GM18858 (cell line): ENCODE data around the gene PPIH.
"Not testable (repeated sequence)": the region's sequence is repeated elsewhere in the genome, so short reads cannot be mapped to it uniquely, and the experiment has no call there.

Experiments used
- ATAC-seq: cut with Tn5 transposase; IDR thresholded peaks from one replicate; pipeline ENCODE4 v1.9.1; 2021; ENCODE audit not compliant: unreplicated experiment

The PPIH gene

GRCh38 chr1:42681741-42682483 is 23.7 kb downstream of the PPIH start, which contains the start of gene YBX1:
Gene YBX1 (plus strand): TSS chr1:42682418. CDS start chr1:42682566, 148 bp downstream.
- peak; percentile 85 for ATAC-seq

- not testable (repeated sequence) for ATAC-seq
Observed at GRCh38 chr1:42682484-42682738, 24.2 kb downstream of the PPIH start.

GRCh38 chr1:42682739-42683531 is 24.7 kb downstream of the PPIH start:
- no peak for ATAC-seq

- no peak for ATAC-seq
Observed at GRCh38 chr1:42684139-42684538, 25.9 kb downstream of the PPIH start.

GRCh38 chr1:42686418-42686817 is 28.2 kb downstream of the PPIH start:
- ATAC-seq = no peak

GRCh38 chr1:42689912-42690311 is 31.7 kb downstream of the PPIH start:
- ATAC-seq = no peak

- no peak for ATAC-seq
Observed at GRCh38 chr1:42690477-42691156, 32.4 kb downstream of the PPIH start.

GRCh38 chr1:42691157-42691498 is 32.9 kb downstream of the PPIH start:
- no peak for ATAC-seq

GRCh38 chr1:42692461-42692860 is 34.2 kb downstream of the PPIH start:
- ATAC-seq = no peak

GRCh38 chr1:42692911-42693310 is 34.7 kb downstream of the PPIH start:
- no peak for ATAC-seq

GRCh38 chr1:42698081-42698813 is 40.0 kb downstream of the PPIH start:
- ATAC-seq = no peak

GRCh38 chr1:42700006-42700405 is 41.8 kb downstream of the PPIH start:
- no peak for ATAC-seq

GRCh38 chr1:42703888-42704464 is 45.8 kb downstream of the PPIH start:
- no peak for ATAC-seq

- ATAC-seq = not testable (repeated sequence)
Observed at GRCh38 chr1:42712808-42713207, 54.6 kb downstream of the PPIH start.

- ATAC-seq = no peak
Observed at GRCh38 chr1:42713293-42713692, 55.1 kb downstream of the PPIH start.

- ATAC-seq = not testable (repeated sequence)
Observed at GRCh38 chr1:42714441-42714840, 56.2 kb downstream of the PPIH start.

GRCh38 chr1:42720868-42721267 is 62.6 kb downstream of the PPIH start:
- ATAC-seq = no peak

- ATAC-seq = no peak
Observed at GRCh38 chr1:42721926-42722325, 63.7 kb downstream of the PPIH start.

- ATAC-seq = not testable (repeated sequence)
Observed at GRCh38 chr1:42722403-42722802, 64.2 kb downstream of the PPIH start.

GRCh38 chr1:42723511-42723910 is 65.3 kb downstream of the PPIH start:
- no peak for ATAC-seq

- ATAC-seq = not testable (repeated sequence)
Observed at GRCh38 chr1:42725820-42726219, 67.6 kb downstream of the PPIH start.
